ENCODE measurements around the gene NPAS3.

GRCh38 chr14:33254342-33254741, 315.7 kb downstream of the NPAS3 start:
- TF ChIP-seq CHD7 (IDR thresholded peaks at IDR 0.05; ENCODE audit: insufficient replicate concordance, low read length): no peak
- TF ChIP-seq EZH2 (IDR thresholded peaks at IDR 0.05; ENCODE audit: low read depth, low read length, severe bottlenecking): no peak
- no peak for TF ChIP-seq ZNF274 (IDR thresholded peaks at IDR 0.05; ENCODE audit: borderline replicate concordance, extremely low read depth, low read length)
- no peak for TF ChIP-seq HDAC2 (IDR thresholded peaks at IDR 0.05; ENCODE audit: borderline replicate concordance in 1 of 2, low read depth in 2 of 2, low read length in 2 of 2)
- TF ChIP-seq RAD21 (IDR thresholded peaks at IDR 0.05 in 1 of 2, conservative IDR thresholded peaks at IDR 0.05 in 1 of 2; ENCODE audit: low read depth in 2 of 2, low read length in 2 of 2): no peak
- no peak for TF ChIP-seq CTCF (IDR thresholded peaks at IDR 0.05; ENCODE audit: control extremely low read depth in 1 of 3, insufficient read depth in 1 of 3, low read depth in 1 of 3, low read length in 3 of 3)
- no peak for TF ChIP-seq GTF2F1 (IDR thresholded peaks at IDR 0.05; ENCODE audit: borderline replicate concordance, low read depth, low read length)
- no peak for TF ChIP-seq EP300 (IDR thresholded peaks at IDR 0.05; ENCODE audit: borderline replicate concordance in 1 of 2, low read depth in 2 of 2, low read length in 2 of 2)
- no peak for TF ChIP-seq POLR2A (IDR thresholded peaks at IDR 0.05; ENCODE audit: control extremely low read depth in 1 of 2, low read depth in 2 of 2, low read length in 2 of 2)
- TF ChIP-seq ATF2 (IDR thresholded peaks at IDR 0.05; ENCODE audit: low read length): no peak
- no peak for TF ChIP-seq JUND (IDR thresholded peaks at IDR 0.05; ENCODE audit: low read length)
- TF ChIP-seq POLR2AphosphoS5 (IDR thresholded peaks at IDR 0.05; ENCODE audit: low read depth, low read length): no peak
- no peak for TF ChIP-seq CHD1 (IDR thresholded peaks at IDR 0.05; ENCODE audit: low read depth, low read length)

Measured in H1 (cell line).